Urinary bladder (tissue), 4 donors: ENCODE results near the gene VSIG8. TPM values are rescaled to one million over a fixed set of nuclear protein-coding genes. Genes with fewer than 3 reads are reported as not detected.
A peak's percentile ranks its signal among the peaks of the same experiment; 100 is the strongest.

ENCODE experiments used
- DNase-seq: peaks from one replicate; pipeline ENCODE4 v3.0.0-alpha.2; 2015; ENCODE audit errors: extremely low spot score
- H3K27ac ChIP-seq: one replicate; pipeline ENCODE4 v1.5.1; 2013; ENCODE audit warnings: low read depth, mild to moderate bottlenecking, moderate library complexity
- H3K36me3 ChIP-seq: one replicate; pipeline ENCODE4 v1.6.1; 2013; ENCODE audit warnings: mild to moderate bottlenecking, moderate library complexity; ENCODE audit not compliant: insufficient read depth
- H3K4me1 ChIP-seq: one replicate; pipeline ENCODE4 v1.6.1; 2013; ENCODE audit warnings: mild to moderate bottlenecking, moderate library complexity; ENCODE audit not compliant: insufficient read depth
- H3K4me3 ChIP-seq: one replicate; pipeline ENCODE4 v1.5.1; 2013; ENCODE audit warnings: low read depth, low read length
- WGBS: extraction: QIAGEN DNeasy Blood & Tissue Kit; methylation state at CpG from one replicate; pipeline ENCODE4 v1.1.7; 2013; 5-methylcytosine and 5-hydroxymethylcytosine counted together
- polyA plus RNA-seq: library from polyadenylated mRNA; stranded (reverse); fragments of 200-250 nt; gene quantifications from one replicate; pipeline ENCODE4 v1.2.3, GENCODE V29; 2013
- total RNA-seq: library from RNA; depleted of rRNA; stranded (reverse); fragments of >200 nt; gene quantifications from one replicate; pipeline ENCODE4 v1.2.3, GENCODE V29; 2014
- donor health status: healthy with polysubstance abuse.
- donor health status: healthy.

Gene VSIG8
- total and polyA plus RNA-seq, 2 donors, result 0.05 TPM; not detected in 1

DNA sequence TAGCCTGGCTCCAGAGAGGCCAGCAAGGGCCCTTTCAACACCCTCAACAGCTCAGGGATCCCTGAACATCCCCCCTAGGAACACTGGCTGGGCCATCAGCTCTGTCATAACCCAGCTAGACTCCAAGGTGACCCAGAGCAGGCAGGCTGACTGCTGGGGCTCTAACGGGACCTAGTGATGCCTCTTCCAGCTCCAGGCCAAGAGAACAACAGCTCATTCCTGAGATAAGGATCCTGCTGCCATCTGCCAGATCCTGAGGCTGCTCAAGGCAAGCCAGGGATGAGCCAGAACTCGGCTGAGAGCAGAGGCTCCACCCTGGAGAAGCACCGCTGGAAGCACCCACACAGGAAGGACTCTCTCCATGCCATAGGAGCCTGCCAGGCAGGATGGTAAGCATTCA is 2.0 kb downstream of the VSIG8 start:
- no peaks in the 10 kb centered on the region for H3K36me3 ChIP-seq
- H3K4me1 ChIP-seq, result no peaks in the 10 kb centered on the region
- no peak for DNase-seq
- no peak overlapping the region for H3K4me3 ChIP-seq
- 15% methylated on average over 3 of the region's 3 CpGs for WGBS
- no peak overlapping the region for H3K27ac ChIP-seq

DNA sequence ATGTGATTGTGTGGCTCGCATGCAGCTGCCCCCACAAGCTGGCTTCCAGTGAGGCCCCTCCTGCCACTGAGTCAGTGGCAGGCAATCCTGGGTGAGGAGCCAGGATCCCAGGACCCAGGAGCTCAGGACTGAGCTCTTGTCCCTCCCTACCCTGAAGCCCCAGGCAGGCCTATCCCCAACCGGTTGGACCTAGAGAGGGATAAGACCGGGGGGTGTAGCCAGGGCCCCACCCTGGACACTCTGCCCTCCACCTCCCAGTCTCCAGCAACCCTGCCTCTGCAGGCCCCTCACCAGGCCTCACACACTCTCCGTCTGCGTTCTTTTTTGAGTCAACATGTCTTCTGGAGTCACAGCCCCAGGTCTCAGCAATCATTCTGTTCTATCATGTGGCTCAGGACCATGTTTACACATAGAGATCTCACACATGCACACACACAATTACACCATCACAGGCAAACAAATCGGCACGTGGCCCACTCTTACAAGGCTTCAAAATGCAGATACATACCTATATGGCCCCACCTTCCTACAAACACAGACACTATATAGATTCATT is 2.6 kb downstream of the VSIG8 start:
- H3K4me1 ChIP-seq, result no peaks in the 10 kb centered on the region
- H3K27ac ChIP-seq, result peak overlapping the region; percentile 73
- 53% methylated on average over 7 of the region's 7 CpGs for WGBS
- H3K4me3 ChIP-seq, result no peak overlapping the region
- no peaks in the 10 kb centered on the region for H3K36me3 ChIP-seq
- DNase-seq, result no peak

DNA sequence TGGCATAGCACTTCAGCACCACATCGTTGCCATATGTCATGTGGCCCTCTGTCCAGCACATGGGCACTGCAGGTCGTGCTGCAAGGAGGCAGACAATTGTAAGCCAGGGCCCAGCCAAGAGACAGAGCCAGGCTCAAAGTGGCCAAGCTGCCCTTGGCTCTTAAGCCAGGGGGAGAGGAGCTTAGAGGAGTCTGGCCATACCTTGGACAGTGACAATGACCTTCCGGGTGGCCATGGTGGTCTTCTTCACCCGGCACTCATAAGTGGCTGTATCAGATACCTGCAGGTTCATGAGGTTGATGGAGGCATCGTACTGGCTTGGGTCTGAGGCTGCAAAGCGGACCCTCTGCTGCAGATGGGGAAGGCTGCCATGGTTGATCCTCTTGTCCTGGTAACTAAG is 4.6 kb downstream of the VSIG8 start:
- H3K27ac ChIP-seq, result no peak overlapping the region

DNA sequence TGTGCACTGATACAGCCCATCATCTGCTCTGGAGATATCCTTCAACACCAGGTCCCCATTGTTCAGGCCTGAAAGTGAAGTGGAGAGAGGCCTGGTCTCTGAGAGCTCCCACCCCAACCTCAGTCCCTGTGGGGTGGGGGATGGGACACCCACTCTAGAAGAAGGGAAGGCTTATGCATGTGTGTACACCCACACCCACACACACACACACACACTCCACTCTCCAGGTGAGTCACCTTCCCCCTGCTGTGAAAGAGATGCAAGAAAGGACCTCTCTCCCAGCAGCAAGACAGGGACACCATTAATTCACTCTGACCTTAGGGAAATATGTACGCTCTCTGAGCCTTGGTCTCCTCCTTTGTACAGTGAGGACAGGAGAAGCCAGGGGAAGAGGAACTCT is 5.9 kb downstream of the VSIG8 start:
- 97% methylated on average over 1 of the region's 1 CpG for WGBS
- Histone ChIP-seq H3K4me1 (no peaks in the 10 kb centered on the region), H3K4me3 (no peak overlapping the region), H3K36me3 (no peaks in the 10 kb centered on the region), H3K27ac (no peak overlapping the region)
- DNase-seq, result no peak

More for the DNA sequence above, 4.6 kb downstream of the VSIG8 start:
- Histone ChIP-seq H3K4me1 (no peaks in the 10 kb centered on the region), H3K4me3 (no peak overlapping the region), H3K36me3 (no peaks in the 10 kb centered on the region)
- no peak for DNase-seq
- 92% methylated on average over 6 of the region's 6 CpGs for WGBS

DNA sequence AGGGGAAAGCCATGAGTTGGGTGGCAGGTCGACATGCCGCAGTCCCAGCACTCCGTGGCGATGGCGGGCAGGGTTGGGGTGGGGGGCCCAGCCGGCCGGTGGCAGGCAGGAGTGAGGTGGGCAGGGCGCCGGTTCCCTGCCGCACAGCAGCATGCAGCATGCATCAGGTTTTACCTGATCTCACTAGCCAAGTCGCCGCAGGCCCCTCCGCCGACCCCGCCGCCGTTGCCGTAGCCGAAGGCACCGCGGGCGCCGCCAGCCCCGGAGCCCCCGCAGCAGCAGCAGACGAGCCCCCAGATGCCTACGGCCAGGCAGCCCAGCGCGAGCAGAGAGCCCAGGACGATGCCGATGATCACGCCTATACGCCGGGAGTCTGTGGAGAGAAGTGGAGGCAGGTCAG is 6.7 kb downstream of the VSIG8 start:
- 75% methylated on average over 34 of the region's 34 CpGs for WGBS
- H3K27ac ChIP-seq, result peak overlapping the region; percentile 54
- no peak overlapping the region for H3K4me3 ChIP-seq
- DNase-seq, result no peak
- no peaks in the 10 kb centered on the region for H3K36me3 ChIP-seq
- no peaks in the 10 kb centered on the region for H3K4me1 ChIP-seq

DNA sequence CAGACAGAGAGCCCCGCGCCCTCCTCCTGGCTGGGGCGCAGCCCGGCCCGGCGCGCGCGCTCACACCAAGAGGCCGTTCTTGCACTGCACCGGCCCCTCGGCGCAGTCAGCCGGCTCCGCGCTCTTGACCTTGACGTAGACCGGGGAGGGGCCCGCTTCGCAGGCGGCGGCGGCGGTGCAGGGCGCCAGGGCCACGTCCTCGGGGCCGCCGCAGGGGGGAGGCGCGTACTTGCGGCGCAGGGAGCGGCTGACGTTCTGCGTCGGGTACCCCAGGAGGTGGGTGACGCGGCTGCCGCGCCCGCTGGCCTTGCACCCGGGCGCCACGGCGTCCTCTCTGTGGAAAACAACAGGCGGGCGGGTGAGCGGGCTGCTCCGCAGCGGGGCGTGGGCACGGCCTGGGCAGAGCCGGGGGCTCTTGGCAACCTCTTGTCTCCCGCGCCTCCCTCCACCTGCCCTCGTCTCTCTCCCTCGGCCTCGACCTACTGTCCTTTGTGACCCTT is 7.7 kb downstream of the VSIG8 start:
- H3K36me3 ChIP-seq, result no peaks in the 10 kb centered on the region
- no peaks in the 10 kb centered on the region for H3K4me1 ChIP-seq
- WGBS, result under 1% methylated on average over 59 of the region's 59 CpGs
- H3K4me3 ChIP-seq, result peak overlapping the region; percentile 72
- DNase-seq, result no peak
- peak overlapping the region; percentile 95 for H3K27ac ChIP-seq

DNA sequence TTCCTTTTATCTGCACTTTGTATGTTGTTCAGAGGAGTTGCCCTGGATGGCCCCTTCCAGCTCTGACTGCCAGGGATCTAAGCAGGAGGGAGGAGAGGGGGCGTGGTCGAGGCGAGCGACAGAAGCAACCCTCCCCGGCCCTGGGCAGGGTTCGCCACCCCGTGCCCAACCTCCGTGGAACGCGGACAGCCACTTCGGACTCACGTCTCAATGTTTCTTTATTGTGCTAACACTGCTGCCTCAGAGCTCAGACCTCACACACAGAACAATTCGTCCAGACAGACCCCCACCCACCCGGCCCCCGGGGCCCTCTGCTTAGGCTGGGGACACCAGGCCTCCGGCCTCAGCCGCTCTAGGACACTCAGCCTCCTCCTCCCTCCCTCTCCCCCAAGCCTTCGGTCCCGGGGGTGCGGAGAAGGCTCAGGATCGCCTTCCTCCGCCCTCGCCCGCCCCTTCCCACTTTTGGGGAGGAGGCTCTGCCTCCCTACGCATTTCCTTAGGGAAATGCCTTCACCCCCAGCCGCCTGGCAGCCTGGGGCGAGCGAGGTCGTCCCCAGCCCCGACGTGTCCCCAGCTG is 8.3 kb downstream of the VSIG8 start:
- WGBS, result 1% methylated on average over 31 of the region's 31 CpGs
- peak overlapping the region; percentile 72 for H3K4me3 ChIP-seq
- no peaks in the 10 kb centered on the region for H3K36me3 ChIP-seq
- DNase-seq, result no peak
- H3K27ac ChIP-seq, result peak overlapping the region; percentile 95
- H3K4me1 ChIP-seq, result no peaks in the 10 kb centered on the region

DNA sequence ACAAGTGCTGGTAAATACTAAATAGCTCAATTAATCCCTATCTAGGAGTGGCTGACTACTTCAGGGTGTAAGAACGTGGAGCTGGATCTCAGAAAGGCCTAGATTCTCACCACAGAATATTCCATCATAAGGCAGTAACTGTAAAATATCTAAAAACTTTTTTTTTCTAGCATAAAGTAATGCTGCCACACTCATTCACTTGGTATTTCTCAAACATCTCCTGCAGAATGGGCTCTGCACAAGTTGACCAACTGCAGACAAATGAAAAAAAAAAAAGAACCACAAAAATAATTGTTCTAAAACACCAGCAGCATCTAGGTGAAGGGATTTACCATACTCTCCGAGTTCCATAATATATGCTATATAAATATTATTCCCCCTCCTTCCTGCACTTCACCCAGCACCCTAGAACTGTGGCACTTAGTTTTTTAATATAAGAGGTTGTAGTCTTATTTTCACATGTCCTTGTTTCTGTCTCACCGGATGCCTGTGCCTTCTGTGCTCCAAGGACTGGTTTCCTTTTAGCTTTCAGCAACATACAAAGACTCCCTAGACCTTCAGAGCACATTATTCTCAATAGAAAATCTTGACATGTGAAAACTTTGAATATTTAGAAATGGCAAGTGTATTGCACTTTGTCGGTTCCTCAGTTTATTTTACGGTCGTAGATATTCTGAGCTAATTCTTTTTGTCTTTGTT is 8.9 kb downstream of the VSIG8 start:
- H3K4me1 ChIP-seq, result no peaks in the 10 kb centered on the region
- H3K36me3 ChIP-seq, result no peaks in the 10 kb centered on the region
- DNase-seq, result no peak
- H3K27ac ChIP-seq, result peak overlapping the region; percentile 95
- WGBS, result 17% methylated on average over 6 of the region's 6 CpGs
- H3K4me3 ChIP-seq, result peak overlapping the region; percentile 72

DNA sequence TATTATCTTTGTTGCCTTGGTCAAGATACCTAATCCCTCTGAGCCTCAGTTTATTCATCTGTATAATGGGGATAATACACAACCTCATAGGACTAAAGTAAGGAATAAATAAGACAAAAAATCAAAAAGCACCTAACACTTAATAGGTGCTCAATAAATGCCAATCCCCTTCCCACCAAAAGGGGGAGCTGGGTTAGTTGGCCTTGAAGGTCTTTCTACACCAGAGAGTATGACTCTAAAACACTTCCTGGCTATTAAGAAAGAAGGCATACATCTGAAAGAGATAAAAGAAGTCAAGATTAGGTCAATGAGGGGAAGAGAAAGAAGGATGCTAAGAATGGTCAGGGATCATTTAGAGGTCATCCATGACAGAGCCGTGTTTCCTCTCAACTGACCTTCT is 11.1 kb downstream of the VSIG8 start:
- Histone ChIP-seq H3K36me3 (no peaks in the 10 kb centered on the region), H3K4me3 (no peak overlapping the region), H3K4me1 (no peaks in the 10 kb centered on the region), H3K27ac (no peak overlapping the region)
- WGBS, result 55% methylated on average over 1 of the region's 1 CpG
- DNase-seq, result no peak

DNA sequence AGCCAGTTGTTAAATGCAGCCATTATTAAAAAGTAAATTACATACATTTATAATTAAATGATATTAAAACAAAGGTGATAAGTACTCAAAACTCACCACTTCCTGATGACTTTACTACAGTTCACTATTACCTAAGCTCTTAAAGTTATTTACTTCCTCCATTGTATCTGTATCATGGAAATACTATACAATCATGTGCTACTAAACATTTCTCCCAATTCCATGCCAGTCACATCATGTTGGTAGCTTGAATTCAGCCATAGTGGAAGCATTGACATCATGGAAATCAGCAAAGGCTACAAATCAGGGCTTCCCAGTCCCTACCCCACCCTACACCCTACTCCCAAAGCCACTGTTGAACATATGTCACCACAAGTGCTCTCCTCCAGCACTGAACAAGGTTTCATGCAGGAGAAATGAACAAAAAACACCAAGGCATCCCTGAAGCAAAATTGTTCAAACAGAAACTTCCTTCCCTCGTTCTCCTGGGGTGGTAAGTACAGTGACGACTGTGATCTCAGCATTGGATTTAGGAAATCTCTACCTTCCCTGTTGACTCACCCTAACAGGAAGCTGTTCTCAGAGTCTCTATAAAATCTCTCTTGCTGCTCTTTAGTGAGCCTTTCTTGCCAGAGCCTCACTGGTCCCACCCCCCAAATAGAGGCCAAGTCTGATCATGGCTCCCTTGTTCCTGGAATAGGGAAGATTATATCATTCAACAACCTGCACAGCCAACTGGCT is 12.7 kb downstream of the VSIG8 start:
- no peak for DNase-seq
- Histone ChIP-seq H3K4me3 (no peak overlapping the region), H3K36me3 (no peaks in the 10 kb centered on the region), H3K4me1 (no peaks in the 10 kb centered on the region), H3K27ac (no peak overlapping the region)
- WGBS, result 71% methylated on average over 2 of the region's 2 CpGs

DNA sequence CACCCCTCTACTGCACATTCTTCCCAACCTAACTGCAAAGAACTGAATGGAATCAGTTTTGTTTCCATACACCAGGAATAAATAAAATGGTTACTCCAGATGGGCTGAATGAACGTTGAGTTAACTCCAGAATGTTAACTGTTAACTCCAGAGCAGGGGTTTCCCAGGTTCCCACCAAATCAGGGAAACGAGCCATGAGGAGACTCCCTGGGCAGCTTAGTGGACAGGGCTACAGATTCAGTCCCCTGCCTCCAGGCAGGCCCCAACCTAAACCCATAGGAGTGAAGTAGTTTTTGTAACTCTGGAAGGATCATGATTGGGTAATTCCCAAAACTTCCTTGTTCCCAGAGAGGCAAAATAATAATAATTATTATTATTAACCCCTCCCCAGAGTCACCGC is 14.1 kb downstream of the VSIG8 start:
- no peak for DNase-seq
- Histone ChIP-seq H3K4me1 (no peaks in the 10 kb centered on the region), H3K4me3 (no peak overlapping the region), H3K36me3 (no peaks in the 10 kb centered on the region), H3K27ac (no peak overlapping the region)
- WGBS, result 83% methylated on average over 3 of the region's 3 CpGs

DNA sequence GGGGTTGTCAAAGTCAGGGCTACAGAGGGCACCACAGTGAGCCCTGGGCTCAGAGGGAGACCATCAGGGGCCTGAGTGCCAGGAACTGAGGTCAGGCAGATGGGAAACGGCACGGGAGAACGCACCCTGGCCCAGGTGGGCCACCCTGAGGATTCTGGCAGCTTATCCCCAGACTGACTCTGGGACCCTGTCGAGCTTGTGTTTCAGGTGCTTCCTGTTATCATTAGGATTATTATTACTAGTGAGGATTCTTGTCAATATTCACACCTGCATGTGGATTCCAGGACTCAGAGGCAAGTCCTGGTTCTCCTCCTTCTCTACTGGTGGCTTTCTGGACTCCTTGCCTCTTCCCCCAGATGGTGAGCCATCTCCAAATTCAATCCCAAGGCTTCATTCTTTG is 15.2 kb downstream of the VSIG8 start:
- WGBS, result 80% methylated on average over 4 of the region's 4 CpGs
- Histone ChIP-seq H3K4me1 (no peaks in the 10 kb centered on the region), H3K4me3 (no peak overlapping the region), H3K36me3 (no peaks in the 10 kb centered on the region), H3K27ac (no peak overlapping the region)
- DNase-seq, result no peak

DNA sequence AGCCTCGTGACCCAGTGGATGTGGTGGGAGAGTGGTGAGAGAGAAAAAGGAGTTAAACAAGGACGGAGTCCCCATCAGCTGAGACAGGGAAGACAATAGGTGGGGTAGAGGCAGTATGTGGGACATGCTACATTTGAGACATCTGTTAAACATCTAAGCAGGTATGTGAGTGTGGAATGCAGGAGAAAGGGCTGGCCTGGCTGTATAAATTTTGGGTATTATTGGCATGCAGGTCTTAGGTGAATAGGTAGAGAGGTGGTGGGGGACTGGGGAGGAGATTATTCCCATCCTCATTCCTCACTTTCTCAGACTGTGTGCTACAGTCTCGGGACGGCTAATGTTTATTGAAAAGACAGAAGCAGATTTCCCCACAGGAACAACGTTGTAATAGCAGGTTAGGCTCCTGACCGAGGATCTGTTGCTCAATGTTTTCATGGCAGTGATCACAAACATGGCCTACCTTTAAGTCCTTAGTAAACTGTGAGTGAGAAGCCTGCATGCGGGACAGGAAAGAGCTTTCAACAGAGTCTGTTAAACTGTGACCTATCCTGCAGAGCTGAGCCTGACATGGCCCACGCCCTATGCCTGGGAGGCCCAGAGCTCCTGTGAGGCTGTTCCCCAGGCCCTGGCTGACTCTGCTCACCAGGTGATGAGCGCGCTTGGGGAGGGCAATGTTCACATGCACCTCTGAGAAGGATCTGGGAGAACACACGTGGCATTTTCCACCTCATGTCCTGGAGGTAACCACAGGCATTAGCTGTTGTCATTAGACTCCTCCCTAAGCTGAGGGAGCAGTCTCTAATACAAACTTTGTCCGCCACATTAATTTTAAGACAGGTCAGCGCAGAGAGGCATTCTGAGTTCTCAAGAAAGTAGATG is 16.5 kb downstream of the VSIG8 start:
- WGBS, result 83% methylated on average over 13 of the region's 13 CpGs
- no peak overlapping the region for H3K4me3 ChIP-seq
- H3K27ac ChIP-seq, result no peak overlapping the region
- DNase-seq, result no peak
- no peaks in the 10 kb centered on the region for H3K36me3 ChIP-seq
- no peaks in the 10 kb centered on the region for H3K4me1 ChIP-seq
